ENCODE data around the gene CREBRF.
A peak's percentile ranks its signal among the peaks of the same experiment; 100 is the strongest.
"Not testable (repeated sequence)": the region's sequence is repeated elsewhere in the genome, so short reads cannot be mapped to it uniquely, and the experiment has no call there.

CREBRF gene

DNA sequence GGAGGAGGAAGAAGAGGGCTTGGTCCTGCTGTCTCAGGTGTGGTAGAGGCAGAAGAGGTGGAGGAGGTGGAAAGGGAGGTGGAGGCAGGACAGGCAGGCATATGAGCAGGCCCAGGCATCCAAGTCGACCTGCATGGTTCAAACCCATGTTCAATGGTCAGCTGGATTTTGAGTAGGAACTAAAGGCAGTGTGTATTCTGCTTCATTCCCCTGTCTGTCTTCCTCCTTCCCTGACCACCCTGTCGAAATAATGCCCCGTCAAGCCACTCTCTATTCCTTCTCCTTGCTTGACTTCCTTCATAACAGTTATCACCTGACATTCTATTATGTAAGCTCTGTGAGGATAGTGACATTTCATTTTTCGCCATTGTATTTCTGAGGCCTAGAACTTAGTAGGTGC is 37.8 kb upstream of the CREBRF start:
- no peak overlapping the region for H3K27ac ChIP-seq (ENCODE audit: low read depth, low read length, severe bottlenecking)
- WGBS, 2 experiments (ENCODE audit: insufficient coverage in 2 of 2): 75 to 83% methylated on average over 1 of the region's 4 CpGs
- H3K36me3 ChIP-seq (ENCODE audit: control insufficient read depth, insufficient read depth, low read length): peaks cover 47% of the 10 kb centered on the region
- peaks cover 14% of the 10 kb centered on the region for H3K4me1 ChIP-seq (ENCODE audit: control insufficient read depth, insufficient read depth, low read length, poor library complexity, severe bottlenecking)
- H3K9me3 ChIP-seq (ENCODE audit: control insufficient read depth, low read length): no peaks in the 10 kb centered on the region
- no peak overlapping the region for H3K4me3 ChIP-seq (ENCODE audit: extremely low read depth, insufficient read depth, low read length, poor library complexity, severe bottlenecking)

GRCh38 chr5:173020154-173020581 is 36.0 kb upstream of the CREBRF start:
- Histone ChIP-seq H3K4me3 (ENCODE audit: extremely low read depth, insufficient read depth, low read length, poor library complexity, severe bottlenecking) (no peak overlapping the region), H3K36me3 (ENCODE audit: control insufficient read depth, insufficient read depth, low read length) (peaks cover 57% of the 10 kb centered on the region), H3K9me3 (ENCODE audit: control insufficient read depth, low read length) (no peaks in the 10 kb centered on the region), H3K4me1 (ENCODE audit: control insufficient read depth, insufficient read depth, low read length, poor library complexity, severe bottlenecking) (peaks cover 14% of the 10 kb centered on the region), H3K27ac (ENCODE audit: low read depth, low read length, severe bottlenecking) (no peak overlapping the region)
- 94 to 95% methylated on average over 5 of the region's 5 CpGs for WGBS, 2 experiments (ENCODE audit: insufficient coverage in 2 of 2)

GRCh38 chr5:173020643-173021042 is 35.5 kb upstream of the CREBRF start:
- no peak overlapping the region for H3K4me3 ChIP-seq (ENCODE audit: extremely low read depth, insufficient read depth, low read length, poor library complexity, severe bottlenecking)
- no peaks in the 10 kb centered on the region for H3K9me3 ChIP-seq (ENCODE audit: control insufficient read depth, low read length)
- peaks cover 14% of the 10 kb centered on the region for H3K4me1 ChIP-seq (ENCODE audit: control insufficient read depth, insufficient read depth, low read length, poor library complexity, severe bottlenecking)
- WGBS, 2 experiments (ENCODE audit: insufficient coverage in 2 of 2): 95 to 97% methylated on average over 8 to 9 of the region's 9 CpGs
- H3K36me3 ChIP-seq (ENCODE audit: control insufficient read depth, insufficient read depth, low read length): peaks cover 57% of the 10 kb centered on the region
- no peak overlapping the region for H3K27ac ChIP-seq (ENCODE audit: low read depth, low read length, severe bottlenecking)

- Histone ChIP-seq H3K36me3 (ENCODE audit: control insufficient read depth, insufficient read depth, low read length) (peaks cover 40% of the 10 kb centered on the region), H3K27ac (ENCODE audit: low read depth, low read length, severe bottlenecking) (no peak overlapping the region), H3K9me3 (ENCODE audit: control insufficient read depth, low read length) (no peaks in the 10 kb centered on the region), H3K4me1 (ENCODE audit: control insufficient read depth, insufficient read depth, low read length, poor library complexity, severe bottlenecking) (peaks cover 23% of the 10 kb centered on the region), H3K4me3 (ENCODE audit: extremely low read depth, insufficient read depth, low read length, poor library complexity, severe bottlenecking) (no peak overlapping the region)
- WGBS, 2 experiments (ENCODE audit: insufficient coverage in 2 of 2): 100% methylated on average over 1 to 2 of the region's 6 CpGs
Measured at GRCh38 chr5:173025651-173026050, 30.5 kb upstream of the CREBRF start.

DNA sequence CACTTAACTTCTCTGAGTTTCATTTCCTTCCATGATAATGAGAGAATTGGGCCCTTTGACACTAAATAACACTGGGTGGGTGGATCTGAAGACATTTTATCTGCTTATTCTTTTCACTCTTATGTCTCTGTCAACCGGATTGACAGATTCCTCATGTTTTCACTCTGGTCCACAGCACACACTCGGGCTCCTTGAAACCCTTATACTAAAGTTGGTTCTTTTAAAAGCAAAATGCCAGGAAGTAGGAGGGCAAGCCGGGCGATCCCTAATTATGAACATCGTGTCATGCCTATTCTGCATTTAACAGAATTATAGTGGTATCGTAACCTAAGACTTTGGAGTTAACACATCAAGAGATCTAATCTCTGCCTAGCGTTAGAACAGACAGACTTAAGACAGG is 28.2 kb upstream of the CREBRF start:
- Histone ChIP-seq H3K4me3 (ENCODE audit: extremely low read depth, insufficient read depth, low read length, poor library complexity, severe bottlenecking) (no peak overlapping the region), H3K9me3 (ENCODE audit: control insufficient read depth, low read length) (no peaks in the 10 kb centered on the region), H3K4me1 (ENCODE audit: control insufficient read depth, insufficient read depth, low read length, poor library complexity, severe bottlenecking) (peaks cover 23% of the 10 kb centered on the region), H3K36me3 (ENCODE audit: control insufficient read depth, insufficient read depth, low read length) (peaks cover 23% of the 10 kb centered on the region), H3K27ac (ENCODE audit: low read depth, low read length, severe bottlenecking) (no peak overlapping the region)
- 93 to 95% methylated on average over 6 of the region's 7 CpGs for WGBS, 2 experiments (ENCODE audit: insufficient coverage in 2 of 2)

DNA sequence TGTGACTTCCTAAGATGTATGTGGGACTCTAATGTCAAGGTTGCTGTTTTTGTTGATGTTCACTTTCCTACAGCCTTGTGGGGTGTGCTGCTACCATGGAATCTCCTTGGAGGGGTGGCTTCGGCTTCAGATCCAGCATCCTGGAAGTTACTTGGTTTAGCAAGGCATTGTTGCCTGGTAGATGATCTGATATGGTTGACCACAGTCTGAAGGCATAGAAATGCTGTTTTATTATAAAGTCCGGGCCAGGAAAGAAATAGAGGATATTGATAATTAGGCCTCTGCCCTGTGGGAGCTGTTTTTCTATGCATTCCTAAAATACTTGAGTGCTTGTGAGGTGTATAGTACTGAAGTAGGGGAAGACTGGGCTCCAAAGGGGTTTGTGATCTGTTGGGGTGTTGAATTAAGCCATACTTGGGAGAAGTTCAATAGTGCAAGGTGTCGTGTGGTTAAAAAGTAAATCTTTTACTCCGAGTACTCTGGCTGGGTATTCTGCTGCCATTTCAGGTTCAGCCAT is 27.3 kb upstream of the CREBRF start:
- peaks cover 23% of the 10 kb centered on the region for H3K4me1 ChIP-seq (ENCODE audit: control insufficient read depth, insufficient read depth, low read length, poor library complexity, severe bottlenecking)
- peak overlapping the region; percentile 26 for H3K27ac ChIP-seq (ENCODE audit: low read depth, low read length, severe bottlenecking)
- 92 to 95% methylated on average over 4 of the region's 4 CpGs for WGBS, 2 experiments (ENCODE audit: insufficient coverage in 2 of 2)
- H3K36me3 ChIP-seq (ENCODE audit: control insufficient read depth, insufficient read depth, low read length): peaks cover 22% of the 10 kb centered on the region
- no peak overlapping the region for H3K4me3 ChIP-seq (ENCODE audit: extremely low read depth, insufficient read depth, low read length, poor library complexity, severe bottlenecking)
- no peaks in the 10 kb centered on the region for H3K9me3 ChIP-seq (ENCODE audit: control insufficient read depth, low read length)

DNA sequence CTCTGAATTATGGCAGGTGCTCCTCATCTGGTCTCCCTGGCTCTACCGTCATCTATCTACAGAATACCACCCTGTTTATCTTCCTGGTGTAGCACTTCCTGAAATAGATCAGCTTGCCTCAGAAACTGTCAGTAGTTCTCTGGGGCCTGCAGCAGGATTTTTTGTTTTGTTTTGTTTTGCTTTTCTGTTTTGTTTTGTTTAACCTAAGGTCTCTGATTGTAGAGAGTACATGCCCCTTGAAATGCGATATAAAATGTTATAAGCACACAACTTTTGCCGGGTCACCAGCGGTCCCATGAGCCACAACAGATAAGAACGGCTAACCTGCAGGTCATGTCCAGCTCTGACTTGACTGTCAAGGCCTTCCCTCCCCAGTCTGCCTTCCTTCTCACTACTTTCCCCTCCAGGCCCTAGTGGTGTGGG is 26.6 kb upstream of the CREBRF start:
- WGBS, 2 experiments (ENCODE audit: insufficient coverage in 2 of 2): 93 to 95% methylated on average over 4 to 5 of the region's 5 CpGs
- Histone ChIP-seq H3K27ac (ENCODE audit: low read depth, low read length, severe bottlenecking) (peak overlapping the region; percentile 57), H3K4me1 (ENCODE audit: control insufficient read depth, insufficient read depth, low read length, poor library complexity, severe bottlenecking) (peaks cover 23% of the 10 kb centered on the region)

GRCh38 chr5:173032096-173032495 is 24.1 kb upstream of the CREBRF start:
- H3K4me1 ChIP-seq (ENCODE audit: control insufficient read depth, insufficient read depth, low read length, poor library complexity, severe bottlenecking): peaks cover 23% of the 10 kb centered on the region
- H3K4me3 ChIP-seq (ENCODE audit: extremely low read depth, insufficient read depth, low read length, poor library complexity, severe bottlenecking); H3K9me3 ChIP-seq (ENCODE audit: control insufficient read depth, low read length); H3K27ac ChIP-seq (ENCODE audit: low read depth, low read length, severe bottlenecking): not testable (repeated sequence)
- peaks cover 43% of the 10 kb centered on the region for H3K36me3 ChIP-seq (ENCODE audit: control insufficient read depth, insufficient read depth, low read length)
- WGBS, 2 experiments (ENCODE audit: insufficient coverage in 2 of 2): 80 to 100% methylated on average over 1 of the region's 3 CpGs

More for the DNA sequence above, 26.6 kb upstream of the CREBRF start:
- no peak overlapping the region for H3K4me3 ChIP-seq (ENCODE audit: extremely low read depth, insufficient read depth, low read length, poor library complexity, severe bottlenecking)
- H3K9me3 ChIP-seq (ENCODE audit: control insufficient read depth, low read length): no peaks in the 10 kb centered on the region
- H3K36me3 ChIP-seq (ENCODE audit: control insufficient read depth, insufficient read depth, low read length): peaks cover 23% of the 10 kb centered on the region

DNA sequence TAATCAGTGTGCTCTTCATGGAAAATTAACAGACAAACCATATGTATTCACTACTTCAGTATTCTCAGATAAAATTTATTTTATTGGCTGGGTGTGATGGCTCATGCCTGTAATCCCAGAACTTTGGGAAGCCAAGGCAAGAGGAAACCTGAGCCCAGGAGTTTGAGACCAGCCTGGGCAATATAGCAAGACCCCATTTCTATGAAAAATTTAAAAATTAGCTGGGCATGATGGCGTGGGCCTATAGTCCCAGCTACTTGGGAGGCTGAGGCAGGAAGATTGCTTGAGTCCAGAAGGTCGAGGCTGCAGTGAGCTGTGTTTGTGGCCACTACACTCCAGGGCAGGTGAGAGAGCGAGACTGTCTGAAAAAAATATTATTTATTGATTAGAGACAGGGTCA is 23.4 kb upstream of the CREBRF start:
- peaks cover 22% of the 10 kb centered on the region for H3K4me1 ChIP-seq (ENCODE audit: control insufficient read depth, insufficient read depth, low read length, poor library complexity, severe bottlenecking)
- H3K4me3 ChIP-seq (ENCODE audit: extremely low read depth, insufficient read depth, low read length, poor library complexity, severe bottlenecking): no peak overlapping the region
- H3K27ac ChIP-seq (ENCODE audit: low read depth, low read length, severe bottlenecking): no peak overlapping the region
- WGBS, 2 experiments (ENCODE audit: insufficient coverage in 2 of 2): 88 to 96% methylated on average over 3 of the region's 3 CpGs
- peaks cover 44% of the 10 kb centered on the region for H3K36me3 ChIP-seq (ENCODE audit: control insufficient read depth, insufficient read depth, low read length)
- no peaks in the 10 kb centered on the region for H3K9me3 ChIP-seq (ENCODE audit: control insufficient read depth, low read length)

GRCh38 chr5:173033923-173034322 is 22.2 kb upstream of the CREBRF start:
- Histone ChIP-seq H3K9me3 (ENCODE audit: control insufficient read depth, low read length) (no peaks in the 10 kb centered on the region), H3K27ac (ENCODE audit: low read depth, low read length, severe bottlenecking) (no peak overlapping the region), H3K4me3 (ENCODE audit: extremely low read depth, insufficient read depth, low read length, poor library complexity, severe bottlenecking) (no peak overlapping the region), H3K4me1 (ENCODE audit: control insufficient read depth, insufficient read depth, low read length, poor library complexity, severe bottlenecking) (peaks cover 10% of the 10 kb centered on the region), H3K36me3 (ENCODE audit: control insufficient read depth, insufficient read depth, low read length) (peaks cover 44% of the 10 kb centered on the region)
- WGBS, 2 experiments (ENCODE audit: insufficient coverage in 2 of 2): 77 to 100% methylated on average over 2 to 5 of the region's 6 CpGs

GRCh38 chr5:173035904-173036707 is 20.0 kb upstream of the CREBRF start:
- Histone ChIP-seq H3K36me3 (ENCODE audit: control insufficient read depth, insufficient read depth, low read length) (peaks cover 40% of the 10 kb centered on the region), H3K9me3 (ENCODE audit: control insufficient read depth, low read length) (peaks cover 4% of the 10 kb centered on the region), H3K4me1 (ENCODE audit: control insufficient read depth, insufficient read depth, low read length, poor library complexity, severe bottlenecking) (no peaks in the 10 kb centered on the region), H3K27ac (ENCODE audit: low read depth, low read length, severe bottlenecking) (no peak overlapping the region), H3K4me3 (ENCODE audit: extremely low read depth, insufficient read depth, low read length, poor library complexity, severe bottlenecking) (no peak overlapping the region)
- 90 to 97% methylated on average over 14 to 19 of the region's 24 CpGs for WGBS, 2 experiments (ENCODE audit: insufficient coverage in 2 of 2)
